ENCODE results near the gene NAA80.

NAA80 gene

DNA sequence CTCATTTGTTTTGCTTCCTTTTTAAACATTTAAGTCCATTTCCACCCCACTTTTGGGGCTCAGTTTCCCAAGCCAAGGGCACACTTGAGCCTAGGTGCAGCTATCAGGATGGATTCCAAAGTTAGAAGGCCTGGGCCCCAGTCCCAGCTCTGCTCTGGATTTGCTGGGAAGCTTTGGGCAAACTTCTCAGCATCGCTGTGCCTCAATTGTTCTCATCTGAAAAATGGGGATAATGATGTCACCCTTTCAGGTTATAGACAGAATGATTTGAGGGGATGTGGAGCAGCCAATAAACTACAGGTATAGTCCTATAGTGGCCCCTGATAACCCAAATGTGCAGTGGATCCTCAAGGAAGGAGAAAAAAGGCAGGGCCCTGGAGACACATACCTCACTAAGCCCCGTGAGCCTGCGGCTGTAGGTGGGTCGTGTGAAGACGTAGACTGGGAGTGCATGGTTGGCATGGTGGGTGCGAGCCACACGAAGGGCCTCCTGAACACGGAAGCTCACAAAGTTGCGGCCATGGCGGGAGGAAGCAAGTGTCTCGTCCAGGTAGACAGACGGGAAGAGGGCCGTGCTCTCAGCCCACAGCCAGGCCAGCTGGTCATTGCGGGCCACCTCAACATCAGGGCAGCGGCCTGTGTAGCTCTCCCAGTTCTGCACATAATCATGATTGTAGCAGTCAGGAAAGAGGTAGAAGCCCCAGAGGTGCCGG, 20.1 kb upstream of the NAA80 start:
- ATAC-seq = no peak
- TF ChIP-seq, protein P1, sequence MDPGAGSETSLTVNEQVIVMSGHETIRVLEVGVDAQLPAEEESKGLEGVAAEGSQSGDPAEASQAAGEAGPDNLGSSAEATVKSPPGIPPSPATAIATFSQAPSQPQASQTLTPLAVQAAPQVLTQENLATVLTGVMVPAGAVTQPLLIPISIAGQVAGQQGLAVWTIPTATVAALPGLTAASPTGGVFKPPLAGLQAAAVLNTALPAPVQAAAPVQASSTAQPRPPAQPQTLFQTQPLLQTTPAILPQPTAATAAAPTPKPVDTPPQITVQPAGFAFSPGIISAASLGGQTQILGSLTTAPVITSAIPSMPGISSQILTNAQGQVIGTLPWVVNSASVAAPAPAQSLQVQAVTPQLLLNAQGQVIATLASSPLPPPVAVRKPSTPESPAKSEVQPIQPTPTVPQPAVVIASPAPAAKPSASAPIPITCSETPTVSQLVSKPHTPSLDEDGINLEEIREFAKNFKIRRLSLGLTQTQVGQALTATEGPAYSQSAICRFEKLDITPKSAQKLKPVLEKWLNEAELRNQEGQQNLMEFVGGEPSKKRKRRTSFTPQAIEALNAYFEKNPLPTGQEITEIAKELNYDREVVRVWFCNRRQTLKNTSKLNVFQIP (CRISPR knock-in tag; IDR thresholded peaks at IDR 0.05; ENCODE audit: borderline replicate concordance, low read depth) = no peak
- no peak for TF ChIP-seq ZFP3 (CRISPR knock-in tag; IDR thresholded peaks at IDR 0.05)
- no peak for TF ChIP-seq ISL1 (CRISPR knock-in tag; IDR thresholded peaks at IDR 0.05)
- no peak for TF ChIP-seq PPARA (CRISPR knock-in tag; IDR thresholded peaks at IDR 0.05; ENCODE audit: borderline replicate concordance)
- TF ChIP-seq SNAI2 (CRISPR knock-in tag; IDR thresholded peaks at IDR 0.05) = no peak
- no peak for TF ChIP-seq OSR1 (CRISPR knock-in tag; IDR thresholded peaks at IDR 0.05)

DNA sequence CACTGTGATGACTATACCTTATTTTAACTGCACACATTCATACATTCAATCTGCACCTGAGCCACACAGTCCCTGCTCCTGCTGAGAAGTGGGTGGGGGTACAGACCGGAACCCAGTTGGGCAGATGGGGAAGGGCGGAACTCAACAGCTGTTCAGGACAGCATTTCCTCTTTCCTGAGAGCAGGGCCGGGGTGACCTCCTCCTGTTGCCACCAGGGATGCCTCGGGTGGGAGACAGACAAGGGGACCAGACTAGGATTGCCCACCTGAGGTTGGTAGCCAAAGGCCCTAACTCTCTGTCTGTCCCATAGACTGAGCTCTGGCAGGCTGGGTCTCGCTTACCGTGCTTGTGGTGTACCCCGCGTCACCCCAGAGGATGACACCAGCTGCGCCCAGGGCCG, 19.4 kb upstream of the NAA80 start:
- TF ChIP-seq ZNF70 (CRISPR knock-in tag; IDR thresholded peaks at IDR 0.05) = no peak
- TF ChIP-seq PPARA (CRISPR knock-in tag; IDR thresholded peaks at IDR 0.05; ENCODE audit: borderline replicate concordance) = no peak
- no peak for TF ChIP-seq GLIS3 (CRISPR knock-in tag; IDR thresholded peaks at IDR 0.05)
- TF ChIP-seq ZNF8 (CRISPR knock-in tag; IDR thresholded peaks at IDR 0.05) = no peak
- TF ChIP-seq SNAI2 (CRISPR knock-in tag; IDR thresholded peaks at IDR 0.05) = no peak
- TF ChIP-seq, protein P2, sequence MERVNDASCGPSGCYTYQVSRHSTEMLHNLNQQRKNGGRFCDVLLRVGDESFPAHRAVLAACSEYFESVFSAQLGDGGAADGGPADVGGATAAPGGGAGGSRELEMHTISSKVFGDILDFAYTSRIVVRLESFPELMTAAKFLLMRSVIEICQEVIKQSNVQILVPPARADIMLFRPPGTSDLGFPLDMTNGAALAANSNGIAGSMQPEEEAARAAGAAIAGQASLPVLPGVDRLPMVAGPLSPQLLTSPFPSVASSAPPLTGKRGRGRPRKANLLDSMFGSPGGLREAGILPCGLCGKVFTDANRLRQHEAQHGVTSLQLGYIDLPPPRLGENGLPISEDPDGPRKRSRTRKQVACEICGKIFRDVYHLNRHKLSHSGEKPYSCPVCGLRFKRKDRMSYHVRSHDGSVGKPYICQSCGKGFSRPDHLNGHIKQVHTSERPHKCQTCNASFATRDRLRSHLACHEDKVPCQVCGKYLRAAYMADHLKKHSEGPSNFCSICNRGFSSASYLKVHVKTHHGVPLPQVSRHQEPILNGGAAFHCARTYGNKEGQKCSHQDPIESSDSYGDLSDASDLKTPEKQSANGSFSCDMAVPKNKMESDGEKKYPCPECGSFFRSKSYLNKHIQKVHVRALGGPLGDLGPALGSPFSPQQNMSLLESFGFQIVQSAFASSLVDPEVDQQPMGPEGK (CRISPR knock-in tag; IDR thresholded peaks at IDR 0.05; ENCODE audit: borderline replicate concordance) = no peak
- TF ChIP-seq OSR1 (CRISPR knock-in tag; IDR thresholded peaks at IDR 0.05) = no peak
- no peak for TF ChIP-seq CSDC2 (CRISPR knock-in tag; IDR thresholded peaks at IDR 0.05)
- TF ChIP-seq ZC3H10 (CRISPR knock-in tag; IDR thresholded peaks at IDR 0.05) = no peak
- no peak for TF ChIP-seq RARB (CRISPR knock-in tag; IDR thresholded peaks at IDR 0.05)
- no peak for TF ChIP-seq BACH2 (CRISPR knock-in tag; IDR thresholded peaks at IDR 0.05; ENCODE audit: borderline replicate concordance)
- no peak for TF ChIP-seq ZNF565 (CRISPR knock-in tag; conservative IDR thresholded peaks at IDR 0.05; ENCODE audit: low read depth)
- TF ChIP-seq, protein P3, sequence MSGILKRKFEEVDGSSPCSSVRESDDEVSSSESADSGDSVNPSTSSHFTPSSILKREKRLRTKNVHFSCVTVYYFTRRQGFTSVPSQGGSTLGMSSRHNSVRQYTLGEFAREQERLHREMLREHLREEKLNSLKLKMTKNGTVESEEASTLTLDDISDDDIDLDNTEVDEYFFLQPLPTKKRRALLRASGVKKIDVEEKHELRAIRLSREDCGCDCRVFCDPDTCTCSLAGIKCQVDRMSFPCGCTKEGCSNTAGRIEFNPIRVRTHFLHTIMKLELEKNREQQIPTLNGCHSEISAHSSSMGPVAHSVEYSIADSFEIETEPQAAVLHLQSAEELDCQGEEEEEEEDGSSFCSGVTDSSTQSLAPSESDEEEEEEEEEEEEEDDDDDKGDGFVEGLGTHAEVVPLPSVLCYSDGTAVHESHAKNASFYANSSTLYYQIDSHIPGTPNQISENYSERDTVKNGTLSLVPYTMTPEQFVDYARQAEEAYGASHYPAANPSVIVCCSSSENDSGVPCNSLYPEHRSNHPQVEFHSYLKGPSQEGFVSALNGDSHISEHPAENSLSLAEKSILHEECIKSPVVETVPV (CRISPR knock-in tag; IDR thresholded peaks at IDR 0.05) = no peak
- TF ChIP-seq, protein P4, sequence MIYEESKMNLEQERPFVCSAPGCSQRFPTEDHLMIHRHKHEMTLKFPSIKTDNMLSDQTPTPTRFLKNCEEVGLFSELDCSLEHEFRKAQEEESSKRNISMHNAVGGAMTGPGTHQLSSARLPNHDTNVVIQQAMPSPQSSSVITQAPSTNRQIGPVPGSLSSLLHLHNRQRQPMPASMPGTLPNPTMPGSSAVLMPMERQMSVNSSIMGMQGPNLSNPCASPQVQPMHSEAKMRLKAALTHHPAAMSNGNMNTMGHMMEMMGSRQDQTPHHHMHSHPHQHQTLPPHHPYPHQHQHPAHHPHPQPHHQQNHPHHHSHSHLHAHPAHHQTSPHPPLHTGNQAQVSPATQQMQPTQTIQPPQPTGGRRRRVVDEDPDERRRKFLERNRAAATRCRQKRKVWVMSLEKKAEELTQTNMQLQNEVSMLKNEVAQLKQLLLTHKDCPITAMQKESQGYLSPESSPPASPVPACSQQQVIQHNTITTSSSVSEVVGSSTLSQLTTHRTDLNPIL (CRISPR knock-in tag; IDR thresholded peaks at IDR 0.05; ENCODE audit: low read depth) = no peak
- no peak for TF ChIP-seq ARNTL (CRISPR knock-in tag; IDR thresholded peaks at IDR 0.05; ENCODE audit: borderline replicate concordance, low read depth)
- TF ChIP-seq ZFP30 (CRISPR knock-in tag; IDR thresholded peaks at IDR 0.05) = no peak
- no peak for TF ChIP-seq ISL1 (CRISPR knock-in tag; IDR thresholded peaks at IDR 0.05)
- ATAC-seq = no peak

DNA sequence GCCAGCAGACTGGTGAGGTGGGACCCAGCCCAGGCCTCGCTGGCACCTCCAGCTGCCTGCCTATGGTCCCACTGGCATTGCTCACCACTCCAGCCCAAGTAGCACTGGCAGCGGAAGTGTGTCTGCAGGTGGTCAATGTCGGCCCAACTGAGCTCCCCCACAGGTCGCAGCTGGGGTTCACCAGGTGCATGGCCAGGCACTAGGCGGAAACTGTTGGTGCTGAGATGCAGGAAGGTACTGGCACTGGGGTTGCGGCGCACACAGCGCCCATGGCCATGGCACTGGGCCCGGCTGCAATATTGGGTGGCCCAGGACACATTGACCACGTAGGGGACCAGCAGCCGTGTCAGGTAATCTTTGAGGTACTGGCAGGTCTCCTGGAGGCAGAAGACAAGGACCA, 19.0 kb upstream of the NAA80 start:
- ATAC-seq = no peak
- TF ChIP-seq OSR1 (CRISPR knock-in tag; IDR thresholded peaks at IDR 0.05) (no peak), ZFP3 (CRISPR knock-in tag; IDR thresholded peaks at IDR 0.05) (no peak), ESRRG (CRISPR knock-in tag; IDR thresholded peaks at IDR 0.05) (no peak), SNAI2 (CRISPR knock-in tag; IDR thresholded peaks at IDR 0.05) (no peak), CSDC2 (CRISPR knock-in tag; IDR thresholded peaks at IDR 0.05) (no peak), RARB (CRISPR knock-in tag; IDR thresholded peaks at IDR 0.05) (no peak), ISL1 (CRISPR knock-in tag; IDR thresholded peaks at IDR 0.05) (no peak), ZC3H10 (CRISPR knock-in tag; IDR thresholded peaks at IDR 0.05) (no peak), TCF4 (CRISPR knock-in tag; IDR thresholded peaks at IDR 0.05; ENCODE audit: borderline replicate concordance) (no peak), TSHZ2 (CRISPR knock-in tag; IDR thresholded peaks at IDR 0.05) (no peak), ARNTL (CRISPR knock-in tag; IDR thresholded peaks at IDR 0.05; ENCODE audit: borderline replicate concordance, low read depth) (no peak), ZNF565 (CRISPR knock-in tag; conservative IDR thresholded peaks at IDR 0.05; ENCODE audit: low read depth) (no peak), GLIS3 (CRISPR knock-in tag; IDR thresholded peaks at IDR 0.05) (no peak), BACH2 (CRISPR knock-in tag; IDR thresholded peaks at IDR 0.05; ENCODE audit: borderline replicate concordance) (no peak), TOX (CRISPR knock-in tag; IDR thresholded peaks at IDR 0.05; ENCODE audit: borderline replicate concordance) (no peak)
- TF ChIP-seq, protein P1 (CRISPR knock-in tag; IDR thresholded peaks at IDR 0.05; ENCODE audit: borderline replicate concordance, low read depth) = no peak
- TF ChIP-seq, protein P4 (CRISPR knock-in tag; IDR thresholded peaks at IDR 0.05; ENCODE audit: low read depth) = no peak

Data from SK-N-SH treated with all-trans-retinoic acid at 6 μM for 48 hours (cell line).